ENCODE results near the gene BBLN.

- TF ChIP-seq, protein P1, sequence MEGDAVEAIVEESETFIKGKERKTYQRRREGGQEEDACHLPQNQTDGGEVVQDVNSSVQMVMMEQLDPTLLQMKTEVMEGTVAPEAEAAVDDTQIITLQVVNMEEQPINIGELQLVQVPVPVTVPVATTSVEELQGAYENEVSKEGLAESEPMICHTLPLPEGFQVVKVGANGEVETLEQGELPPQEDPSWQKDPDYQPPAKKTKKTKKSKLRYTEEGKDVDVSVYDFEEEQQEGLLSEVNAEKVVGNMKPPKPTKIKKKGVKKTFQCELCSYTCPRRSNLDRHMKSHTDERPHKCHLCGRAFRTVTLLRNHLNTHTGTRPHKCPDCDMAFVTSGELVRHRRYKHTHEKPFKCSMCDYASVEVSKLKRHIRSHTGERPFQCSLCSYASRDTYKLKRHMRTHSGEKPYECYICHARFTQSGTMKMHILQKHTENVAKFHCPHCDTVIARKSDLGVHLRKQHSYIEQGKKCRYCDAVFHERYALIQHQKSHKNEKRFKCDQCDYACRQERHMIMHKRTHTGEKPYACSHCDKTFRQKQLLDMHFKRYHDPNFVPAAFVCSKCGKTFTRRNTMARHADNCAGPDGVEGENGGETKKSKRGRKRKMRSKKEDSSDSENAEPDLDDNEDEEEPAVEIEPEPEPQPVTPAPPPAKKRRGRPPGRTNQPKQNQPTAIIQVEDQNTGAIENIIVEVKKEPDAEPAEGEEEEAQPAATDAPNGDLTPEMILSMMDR (IDR thresholded peaks at IDR 0.05; ENCODE audit: low read depth, low read length, poor library complexity, severe bottlenecking) = no peak
- TF ChIP-seq EZH2phosphoT487 (IDR thresholded peaks at IDR 0.05; ENCODE audit: borderline replicate concordance, low read length) = no peak
Measured at GRCh38 chr9:128153947-128154695, 5.9 kb upstream of the BBLN start.

All from DOHH2 (cell line).